Colon (tissue), 2 donors: ENCODE results near the gene TMEM256.

Source experiments
- FAIRE-seq: peaks from 2 replicates; lab custom pipeline; 2012; peaks lifted over from hg19 to GRCh38; lab: Jason Lieb, UNC
- donor health status: control.
- donor health status: control.

Gene TMEM256

GRCh38 chr17:7407485-7408251 is 3.8 kb upstream of the TMEM256 start, which contains the start of gene NLGN2:
TSS of gene NLGN2 (plus strand) at chr17:7407845. CDS start at chr17:7408256, 411 bp downstream.
- no peak for FAIRE-seq

- FAIRE-seq: no peak
Measured at GRCh38 chr17:7407082-7407481, 3.2 kb upstream of the TMEM256 start.

GRCh38 chr17:7406235-7406825 is 2.4 kb upstream of the TMEM256 start:
- FAIRE-seq: no peak

- FAIRE-seq: no peak
Measured at GRCh38 chr17:7405350-7406234, 1.7 kb upstream of the TMEM256 start.

- FAIRE-seq: no peak
Measured at GRCh38 chr17:7404737-7405349, 946 bp upstream of the TMEM256 start.

- FAIRE-seq: no peak
Measured at GRCh38 chr17:7403727-7403976, 245 bp downstream of the TMEM256 start.

GRCh38 chr17:7403043-7403726 is 712 bp downstream of the TMEM256 start:
- FAIRE-seq: no peak

- FAIRE-seq: no peak
Measured at GRCh38 chr17:7398612-7399011, 5.3 kb downstream of the TMEM256 start.

GRCh38 chr17:7396147-7396546 is 7.8 kb downstream of the TMEM256 start:
- FAIRE-seq: no peak

GRCh38 chr17:7394452-7395191 is 9.3 kb downstream of the TMEM256 start, which contains the start of gene PLSCR3:
TSS of gene PLSCR3 (minus strand) at chr17:7394525. CDS start at chr17:7394110, 415 bp downstream.
- no peak for FAIRE-seq

GRCh38 chr17:7393613-7394451 is 10.1 kb downstream of the TMEM256 start:
- no peak for FAIRE-seq

- no peak for FAIRE-seq
Measured at GRCh38 chr17:7392696-7393612, 10.9 kb downstream of the TMEM256 start.

GRCh38 chr17:7391307-7391706 is 12.6 kb downstream of the TMEM256 start:
- no peak for FAIRE-seq

- FAIRE-seq: no peak
Measured at GRCh38 chr17:7389924-7390910, 13.7 kb downstream of the TMEM256 start.

GRCh38 chr17:7388856-7389255 is 15.0 kb downstream of the TMEM256 start:
- no peak for FAIRE-seq

- no peak for FAIRE-seq
Measured at GRCh38 chr17:7384489-7385081, 19.3 kb downstream of the TMEM256 start.

GRCh38 chr17:7383742-7384488 is 20.0 kb downstream of the TMEM256 start:
- no peak for FAIRE-seq
